Germinal center (tissue), 1 donor: Measurements from ENCODE around the gene ARHGDIA.

ENCODE experiments used
- DNase-seq: peaks from one replicate; pipeline ENCODE4 v3.0.0; 2012; ENCODE audit warnings: mixed read lengths, low spot score

Gene ARHGDIA

DNA sequence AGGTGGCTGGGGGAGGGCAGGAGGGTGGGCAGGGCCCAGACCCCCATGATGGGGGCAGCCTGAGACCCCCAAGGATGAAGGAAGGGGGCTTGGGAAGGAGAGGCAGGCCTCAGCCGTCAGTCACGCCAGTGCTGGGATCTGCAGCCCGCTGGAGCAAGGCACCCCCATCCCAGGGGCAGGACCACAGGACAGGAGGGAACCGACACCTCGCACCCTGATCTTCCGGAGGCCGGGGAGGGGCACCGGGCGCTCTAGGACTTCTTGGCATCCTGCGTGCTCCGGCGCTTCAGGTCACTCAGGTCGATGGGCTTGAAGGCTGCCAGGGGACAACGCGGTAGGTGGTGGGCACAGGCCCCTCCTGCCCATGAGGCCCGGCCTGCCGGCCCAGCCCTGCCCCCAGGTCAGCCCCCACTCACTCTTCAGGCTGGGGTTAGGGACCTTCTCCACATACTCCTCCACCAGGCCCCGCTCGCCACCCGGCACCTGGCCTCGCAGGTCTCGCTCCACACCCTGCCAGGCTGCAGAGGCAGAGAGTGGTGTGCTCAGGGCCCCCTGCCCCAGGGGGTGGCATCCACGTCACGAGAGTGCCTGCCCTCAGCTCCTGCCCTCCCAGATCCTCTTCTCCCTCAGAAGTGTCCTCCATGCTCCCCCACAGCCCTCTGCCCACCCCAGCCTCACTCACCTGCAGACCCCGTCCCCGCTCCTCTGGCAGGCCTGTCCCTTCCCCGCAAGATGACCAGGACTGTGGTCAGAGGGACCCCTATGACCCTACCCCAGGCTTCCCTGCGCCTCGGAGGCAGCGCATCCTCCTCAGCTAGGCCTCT lies 47.9 kb downstream of the ARHGDIA start:
- no peak for DNase-seq

DNA sequence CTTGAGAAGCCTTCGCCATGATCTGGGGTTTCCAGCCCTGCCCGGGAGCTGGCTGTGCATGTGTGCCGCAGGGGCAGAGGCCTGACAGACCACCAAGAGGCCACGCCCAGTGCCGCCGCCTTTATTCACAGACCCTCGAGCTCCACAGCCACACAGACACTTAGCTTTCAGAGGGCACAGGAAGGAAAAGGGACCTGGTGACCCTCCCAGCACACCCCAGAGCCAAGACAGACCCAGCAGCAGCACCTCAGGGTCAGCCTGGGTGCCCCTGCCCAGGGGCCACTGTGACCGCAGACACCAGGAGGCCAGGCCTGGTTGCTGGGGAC lies 48.9 kb downstream of the ARHGDIA start:
- no peak for DNase-seq

GRCh38 chr17:81821603-81822311 lies 49.4 kb downstream of the ARHGDIA start:
- DNase-seq, result no peak

- DNase-seq, result no peak
Measured at GRCh38 chr17:81821147-81821546, 50.0 kb downstream of the ARHGDIA start.

- no peak for DNase-seq
Measured at GRCh38 chr17:81819708-81820107, 51.4 kb downstream of the ARHGDIA start.

DNA sequence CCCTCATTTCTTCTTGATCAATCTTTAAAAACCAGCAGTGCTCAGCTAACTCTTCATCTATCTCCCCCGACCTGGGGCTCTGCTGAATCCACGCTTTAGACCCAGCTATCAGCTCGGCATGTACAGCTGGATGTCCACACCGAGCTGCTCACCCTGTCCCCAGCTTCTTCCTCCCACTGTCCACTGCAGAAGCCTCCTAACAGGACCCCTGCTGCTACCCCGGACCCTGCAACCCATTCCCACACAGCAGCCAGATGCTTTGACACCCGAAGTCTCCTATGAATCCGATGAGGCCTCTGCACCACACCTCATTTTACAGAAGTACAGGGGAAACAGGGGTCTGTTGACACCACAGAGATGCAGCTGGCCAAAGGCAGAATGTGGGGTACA lies 53.4 kb downstream of the ARHGDIA start:
- DNase-seq, result no peak
